HG02763 (cell line): ENCODE data around the gene APRT.
"Not testable (repeated sequence)": the region's sequence is repeated elsewhere in the genome, so short reads cannot be mapped to it uniquely, and the experiment has no call there.

Source experiments
- ATAC-seq: cut with Tn5 transposase; IDR thresholded peaks from one replicate; pipeline ENCODE4 v1.9.1; 2021; ENCODE audit warnings: mild to moderate bottlenecking, moderate library complexity; ENCODE audit not compliant: unreplicated experiment

APRT gene

DNA sequence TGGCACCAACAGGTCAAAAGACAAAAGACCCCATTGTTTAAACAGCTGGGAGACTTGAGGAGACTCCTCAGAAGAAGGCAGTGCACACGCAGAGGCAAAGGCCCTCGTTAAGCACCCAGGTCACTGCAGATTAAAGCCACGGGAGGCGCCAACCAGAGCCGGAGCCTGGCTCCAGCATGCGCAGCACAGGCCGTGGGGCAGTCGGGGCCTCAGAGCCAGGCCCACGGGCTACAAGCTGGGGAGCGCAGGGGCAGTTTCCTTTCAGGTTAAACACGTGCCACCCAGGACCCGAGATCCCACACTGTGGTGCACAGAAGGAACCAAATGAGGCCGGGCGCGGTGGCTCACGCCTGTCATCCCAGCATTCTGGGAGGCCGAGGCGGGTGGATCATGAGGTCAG lies 35.9 kb downstream of the APRT start:
- ATAC-seq = no peak

DNA sequence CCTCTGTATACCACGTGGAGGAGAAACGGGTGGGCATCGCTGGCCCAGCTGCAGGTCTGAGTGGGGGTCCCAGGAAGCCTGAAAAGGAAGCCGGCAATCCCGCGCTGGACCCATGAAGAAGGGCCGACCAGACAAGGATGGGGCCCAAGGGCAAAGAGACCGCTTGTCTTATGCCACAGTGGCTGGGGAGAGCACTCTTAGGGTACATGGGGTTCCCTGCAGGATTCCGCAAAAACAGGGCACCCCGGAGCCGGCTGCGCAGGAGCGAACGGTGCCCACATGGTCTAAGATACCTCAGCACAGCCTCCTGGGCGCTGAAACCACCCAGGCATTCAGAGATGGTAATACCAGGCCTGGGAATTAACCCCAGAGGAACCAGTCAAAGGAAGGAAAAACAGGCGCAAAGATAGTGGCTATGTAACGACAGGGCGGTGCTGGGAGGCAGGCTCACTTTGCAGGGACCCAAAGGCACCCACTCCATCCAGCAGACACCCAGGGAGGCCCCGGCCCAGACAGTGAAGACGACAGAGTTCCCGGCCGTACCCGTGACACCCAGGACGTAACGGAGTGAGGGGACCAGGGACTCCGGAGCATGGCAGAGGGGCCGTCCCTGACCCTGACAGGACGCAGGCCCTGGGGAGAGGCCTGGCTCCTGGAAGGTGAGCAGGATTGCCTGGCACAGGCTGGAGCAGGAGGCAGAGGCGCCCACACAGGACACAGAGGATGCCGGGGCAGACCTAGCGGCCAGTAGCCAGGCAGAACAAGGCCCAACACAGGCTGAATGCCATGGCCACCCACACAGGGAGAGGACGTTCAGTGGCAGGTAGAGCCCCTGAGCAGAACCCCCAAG lies 37.0 kb downstream of the APRT start:
- ATAC-seq = no peak

DNA sequence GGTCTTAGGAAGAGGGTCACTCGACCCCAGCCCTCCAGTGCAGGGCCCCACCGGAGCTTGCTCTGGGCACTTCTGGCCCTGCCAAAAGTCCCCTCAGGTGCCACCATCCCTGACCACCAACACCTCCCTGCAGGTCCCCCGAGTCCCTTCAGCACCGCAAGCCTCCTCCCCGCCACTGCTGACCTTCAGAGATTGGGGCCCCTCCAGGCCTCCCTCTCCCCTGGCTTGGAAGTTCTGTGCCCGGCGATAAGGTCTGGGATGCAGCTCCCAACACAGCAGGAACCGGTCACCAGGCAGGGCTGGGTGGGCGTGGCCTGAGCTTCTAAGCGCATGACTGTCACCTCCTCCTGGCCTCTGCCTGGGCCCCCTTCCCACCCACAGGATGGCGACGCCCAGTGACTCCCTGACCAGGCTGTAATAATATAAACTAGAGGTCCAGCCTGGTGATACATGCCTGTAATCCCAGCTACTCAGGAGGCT lies 37.9 kb downstream of the APRT start:
- no peak for ATAC-seq

DNA sequence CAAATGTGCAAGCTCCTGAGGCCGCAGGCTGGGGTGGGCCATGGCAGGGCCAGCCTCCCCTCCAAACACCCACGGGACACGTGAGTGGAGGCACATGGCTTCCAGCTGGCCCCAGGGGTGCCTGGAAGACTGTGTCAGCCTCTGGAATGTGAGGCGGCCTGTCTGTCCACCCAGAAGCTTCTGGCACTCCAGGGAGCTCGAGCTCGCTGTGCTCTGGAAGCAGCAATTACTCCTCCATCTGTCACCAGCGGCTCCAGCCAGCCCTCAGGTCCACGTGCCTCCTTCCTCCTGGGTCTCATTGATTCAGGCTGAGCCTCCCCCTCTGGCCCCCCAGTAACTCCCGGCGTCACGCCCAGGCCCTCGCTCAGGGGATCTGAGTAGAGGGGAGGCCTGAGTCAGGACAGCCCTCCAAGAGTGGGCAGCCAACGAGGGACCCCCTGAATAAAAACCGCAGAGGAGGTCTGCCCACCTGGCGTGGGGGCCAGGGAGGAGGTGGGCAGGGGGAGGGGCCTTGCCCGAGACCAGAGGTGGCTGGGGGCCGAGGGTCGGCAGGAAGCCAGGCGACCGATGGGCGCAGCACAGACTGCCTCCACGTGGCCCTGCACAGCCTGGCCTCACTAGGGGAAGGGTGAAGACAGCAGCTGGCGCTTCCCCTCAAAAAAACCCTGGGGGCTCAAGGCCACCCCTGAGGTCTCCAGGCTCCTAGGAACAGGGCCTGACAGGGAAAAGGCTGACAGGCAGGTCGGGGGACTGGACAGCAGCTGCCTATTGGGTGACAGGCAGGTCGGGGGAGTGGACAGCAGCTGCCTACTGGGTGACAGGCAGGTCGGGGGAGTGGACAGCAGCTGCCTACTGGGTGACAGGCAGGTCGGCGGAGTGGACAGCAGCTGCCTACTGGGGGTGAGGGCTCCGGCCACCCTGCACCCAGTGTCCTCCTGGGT lies 38.6 kb downstream of the APRT start:
- ATAC-seq = no peak

DNA sequence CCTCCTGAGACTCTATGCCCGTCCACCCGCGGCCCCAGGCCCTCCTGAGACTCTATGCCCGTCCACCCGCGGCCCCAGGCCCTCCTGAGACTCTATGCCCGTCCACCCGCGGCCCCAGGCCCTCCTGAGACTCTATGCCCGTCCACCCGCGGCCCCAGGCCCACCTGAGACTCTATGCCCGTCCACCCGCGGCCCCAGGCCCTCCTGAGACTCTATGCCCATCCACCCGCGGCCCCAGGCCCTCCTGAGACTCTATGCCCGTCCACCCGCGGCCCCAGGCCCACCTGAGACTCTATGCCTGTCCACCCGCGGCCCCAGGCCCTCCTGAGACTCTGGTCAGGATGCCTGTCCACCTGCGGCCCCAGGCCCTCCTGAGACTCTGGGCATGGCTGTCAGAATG lies 39.9 kb downstream of the APRT start:
- not testable (repeated sequence) for ATAC-seq

DNA sequence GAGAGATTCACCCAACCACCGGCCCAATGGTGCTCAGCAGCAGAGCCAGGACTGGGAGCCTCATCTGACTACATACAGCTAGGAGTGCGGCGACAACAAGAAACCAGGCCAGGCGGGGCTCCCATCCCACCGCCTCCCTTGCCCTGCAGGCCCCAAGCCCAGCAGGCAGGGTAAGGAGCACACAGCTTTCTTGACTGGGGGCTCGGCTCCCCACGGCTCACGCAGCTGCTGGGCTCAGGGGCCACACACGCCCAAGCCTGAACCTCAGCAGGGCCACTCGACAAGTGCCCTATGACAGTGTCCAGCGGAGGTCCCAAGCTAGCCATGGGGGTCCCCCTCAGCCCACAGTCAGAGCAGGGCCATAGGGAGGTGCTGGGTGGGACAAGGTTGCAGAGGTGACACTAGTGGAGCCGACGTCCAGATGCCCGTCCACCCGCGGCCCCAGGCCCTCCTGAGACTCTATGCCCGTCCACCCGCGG lies 40.4 kb downstream of the APRT start:
- ATAC-seq = no peak

DNA sequence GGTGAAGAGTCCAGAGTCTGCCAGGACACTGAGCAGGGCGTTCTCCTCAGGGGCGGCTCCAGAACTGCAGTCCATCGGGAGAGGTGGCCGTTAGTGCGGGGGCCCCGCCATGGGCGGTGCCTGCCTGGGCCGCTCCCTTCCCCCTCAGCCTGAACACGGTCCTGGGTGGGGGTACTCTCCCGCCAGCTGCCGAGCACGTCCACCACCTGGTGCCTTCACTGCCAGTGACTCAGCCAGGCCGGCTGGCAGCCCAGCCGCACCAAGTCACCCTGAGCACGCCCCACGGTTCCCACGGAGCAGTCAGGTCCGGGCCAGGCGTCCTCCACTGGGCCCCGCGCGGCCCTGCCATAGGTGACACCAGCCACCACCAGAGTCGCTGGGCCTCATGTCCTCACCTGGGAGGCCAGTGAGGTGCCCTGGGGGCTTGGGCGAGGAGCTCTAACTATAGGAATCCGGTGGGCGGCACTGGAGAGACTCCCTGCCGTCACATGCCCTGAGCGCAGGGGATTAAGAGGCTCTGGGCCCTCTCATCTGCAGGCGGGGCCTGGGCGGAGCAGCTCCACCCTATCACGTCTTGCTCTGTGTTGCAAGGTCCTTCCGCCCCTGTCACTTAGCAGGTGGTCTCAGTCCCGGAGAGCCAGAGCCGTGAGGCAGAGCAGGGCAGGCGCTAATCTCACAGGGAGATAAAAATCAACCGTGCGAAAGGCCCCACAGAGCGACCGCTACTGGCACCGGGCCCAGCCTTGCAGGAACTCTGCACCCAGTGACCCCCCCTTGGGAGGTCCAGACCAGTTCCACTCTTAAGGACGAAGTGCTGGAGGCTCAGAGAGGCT lies 41.1 kb downstream of the APRT start:
- no peak for ATAC-seq

DNA sequence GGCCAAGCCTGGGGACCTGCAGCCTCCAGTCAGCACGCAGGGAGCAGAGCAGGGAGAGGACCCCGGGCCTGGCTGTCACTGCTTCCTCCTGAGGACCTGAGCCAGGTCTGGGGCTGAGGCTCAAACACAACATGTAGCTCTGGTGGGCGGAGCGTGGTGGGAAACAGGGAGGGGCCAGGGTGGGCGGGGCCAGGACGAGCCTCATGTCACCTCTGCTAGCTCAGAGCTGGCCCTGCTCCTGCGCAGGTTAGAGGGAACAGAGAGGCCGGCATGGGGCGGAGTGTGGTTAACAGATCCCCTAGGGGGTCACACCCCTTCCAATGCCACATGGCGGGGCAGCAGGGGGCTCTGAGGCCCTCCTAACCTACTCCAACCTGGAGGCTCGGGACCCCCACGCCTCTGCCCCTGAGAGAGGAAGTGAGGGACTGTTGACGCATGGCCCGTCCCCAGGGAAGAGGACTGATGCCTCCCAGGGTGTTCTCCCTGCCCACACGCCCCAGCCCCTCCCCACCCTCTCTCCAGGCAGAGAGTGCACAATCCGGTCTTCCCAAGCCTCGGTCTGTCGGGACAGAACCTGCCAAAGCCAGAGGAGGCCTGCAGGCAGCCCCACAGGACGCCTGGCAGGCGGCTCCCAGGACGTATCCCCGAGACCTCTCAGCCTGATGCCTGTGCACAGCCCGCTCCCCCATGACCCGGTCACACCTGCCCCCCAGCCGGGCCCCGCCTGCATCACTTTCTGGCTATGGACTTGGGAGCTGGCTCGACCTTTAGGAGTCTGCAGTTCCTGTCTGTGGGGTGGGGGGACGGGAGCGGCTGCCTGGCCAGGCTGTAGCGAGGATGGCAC lies 41.9 kb downstream of the APRT start:
- ATAC-seq = no peak

DNA sequence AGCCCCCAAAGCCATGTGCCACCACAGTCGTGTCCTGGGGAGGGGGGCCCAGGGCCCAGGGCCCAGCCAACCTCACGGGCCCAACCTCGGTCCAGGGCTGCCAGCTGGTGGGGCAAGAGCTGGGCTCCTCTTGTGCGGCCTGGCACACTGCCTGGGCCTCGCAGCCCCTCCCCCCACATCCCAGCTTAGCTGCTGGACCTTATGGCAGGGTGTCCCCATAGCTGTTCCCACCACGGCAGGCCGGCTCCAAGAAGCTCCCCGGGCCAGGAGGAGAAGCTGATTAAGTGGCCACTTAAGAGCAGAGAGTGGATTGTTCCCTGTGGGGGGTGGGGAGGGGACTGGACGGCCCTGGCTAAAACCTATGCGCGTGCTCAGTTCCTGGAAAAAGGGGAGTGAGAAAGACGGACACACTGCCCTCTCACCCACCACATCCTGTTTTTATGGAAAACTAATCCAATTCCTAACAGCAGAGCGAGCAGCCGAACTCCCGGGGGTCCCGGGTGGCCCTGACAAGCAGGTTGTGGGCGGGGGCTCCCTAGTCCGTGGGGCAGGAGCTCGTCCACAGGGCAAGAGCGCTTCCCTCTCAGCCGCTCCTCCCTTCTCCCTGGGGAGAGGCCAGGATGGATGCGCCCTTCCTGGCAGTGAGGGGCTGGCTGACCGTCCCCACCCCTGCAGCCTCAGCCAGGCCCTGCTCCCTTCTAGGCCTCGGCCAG lies 43.5 kb downstream of the APRT start:
- no peak for ATAC-seq

DNA sequence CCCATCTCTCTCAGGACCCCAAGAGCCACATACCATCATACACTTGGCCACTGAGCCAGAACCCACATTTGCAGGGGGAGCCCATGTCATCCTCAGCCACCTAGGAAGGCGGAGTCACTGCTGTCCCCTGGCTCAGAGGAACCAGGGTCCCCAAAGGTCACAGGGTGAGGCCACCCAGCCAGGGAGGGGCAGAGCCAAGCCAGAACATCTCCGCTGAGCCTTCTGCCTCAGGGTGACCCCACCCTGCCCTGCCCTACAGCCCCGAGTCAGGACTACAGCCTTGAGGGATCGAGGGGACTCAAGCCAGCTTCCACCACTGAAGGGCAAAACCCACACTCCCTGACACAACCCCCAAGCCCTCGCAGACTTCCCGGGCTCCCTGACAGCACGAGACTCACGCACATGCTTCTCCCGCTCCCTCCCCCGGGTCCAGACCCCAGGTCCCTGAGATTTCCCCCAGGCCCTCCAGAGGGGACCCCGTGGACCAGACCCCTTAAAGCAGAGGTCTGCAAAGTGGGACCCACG lies 44.1 kb downstream of the APRT start:
- no peak for ATAC-seq

DNA sequence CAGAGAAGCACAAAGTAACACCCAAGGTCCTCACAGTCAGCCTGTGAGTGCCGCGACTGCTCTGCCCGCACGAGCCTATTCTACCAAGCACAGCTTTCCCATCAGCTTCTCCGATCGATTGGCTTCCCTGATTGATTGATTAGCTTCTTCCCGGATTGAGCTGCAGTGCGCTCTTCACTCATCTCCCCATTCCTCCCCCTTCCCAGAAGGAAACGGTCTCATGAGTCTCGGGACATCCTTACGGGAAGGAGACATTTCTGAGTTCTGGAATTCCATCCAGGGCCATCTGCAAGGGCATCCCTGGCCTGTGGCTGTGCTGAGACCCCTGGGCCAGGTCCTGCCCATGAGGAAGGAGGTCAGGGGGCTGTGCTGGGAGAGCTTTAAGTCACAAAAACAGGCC lies 44.8 kb downstream of the APRT start:
- ATAC-seq = no peak

DNA sequence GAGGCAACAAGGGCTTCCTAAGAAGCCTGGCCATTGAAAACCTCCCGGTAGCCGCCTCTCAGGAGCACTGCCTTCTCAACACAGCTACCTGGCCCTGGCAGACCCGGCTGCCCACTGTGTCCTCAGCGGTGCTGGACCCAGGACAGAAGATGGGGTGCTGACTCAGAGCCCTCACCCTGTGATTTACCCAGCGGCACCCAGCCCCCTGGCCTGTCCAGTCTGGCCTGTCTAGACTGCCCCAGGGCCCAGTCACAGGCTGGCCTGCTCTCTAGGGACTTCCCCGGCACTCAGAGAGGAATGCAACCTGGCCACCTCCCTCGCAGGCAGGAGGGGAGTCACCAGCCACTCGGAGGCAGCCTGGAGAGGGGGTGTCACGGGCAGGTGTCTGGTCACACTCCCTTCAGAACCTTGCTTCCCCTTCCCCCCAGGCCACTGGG lies 46.8 kb downstream of the APRT start:
- no peak for ATAC-seq

DNA sequence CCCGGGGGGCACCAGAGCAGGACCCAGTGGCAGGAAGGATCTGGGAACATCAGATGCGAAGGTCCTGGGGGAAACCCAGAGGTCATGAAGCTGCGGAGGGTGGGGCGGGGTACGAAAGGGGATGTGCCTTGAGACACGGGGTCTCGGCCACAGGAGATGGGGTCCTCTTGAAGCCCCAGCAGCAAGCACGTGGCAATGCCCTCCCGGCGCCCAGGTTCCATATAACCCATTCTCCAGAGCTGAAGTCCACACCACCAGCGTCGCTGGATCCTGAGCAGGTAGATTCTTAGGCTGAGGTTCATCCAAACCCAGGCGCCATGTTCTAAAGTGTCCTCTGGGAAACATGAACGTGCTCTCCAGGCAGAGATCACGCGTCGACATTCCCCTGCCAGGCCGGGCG lies 47.6 kb downstream of the APRT start:
- no peak for ATAC-seq

DNA sequence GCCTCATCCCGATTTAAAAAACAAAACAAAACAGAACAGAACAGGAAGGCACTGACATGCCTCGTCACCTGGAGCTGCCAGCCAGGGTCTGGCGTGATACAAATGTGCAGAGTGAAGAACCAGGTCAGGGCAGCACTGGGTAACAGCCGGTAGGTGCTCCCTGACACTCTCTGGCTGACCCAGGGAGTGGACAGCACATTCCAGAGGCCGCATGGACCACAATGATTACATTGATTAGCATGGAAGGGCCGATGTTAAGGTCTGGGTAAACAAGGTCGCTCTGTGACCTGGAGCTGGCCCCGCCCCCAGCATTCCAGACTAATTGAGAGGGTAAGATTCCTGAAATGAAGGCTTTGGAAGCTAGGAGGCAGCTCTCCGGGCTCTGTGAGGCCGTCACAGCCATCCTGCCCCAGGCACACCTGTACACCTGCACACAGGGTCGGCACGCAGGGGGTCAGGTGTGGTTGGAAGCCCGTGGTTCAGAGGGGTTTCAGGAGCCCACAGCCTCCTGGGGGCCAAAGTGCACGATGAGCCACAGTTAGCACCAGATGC lies 48.1 kb downstream of the APRT start:
- no peak for ATAC-seq

DNA sequence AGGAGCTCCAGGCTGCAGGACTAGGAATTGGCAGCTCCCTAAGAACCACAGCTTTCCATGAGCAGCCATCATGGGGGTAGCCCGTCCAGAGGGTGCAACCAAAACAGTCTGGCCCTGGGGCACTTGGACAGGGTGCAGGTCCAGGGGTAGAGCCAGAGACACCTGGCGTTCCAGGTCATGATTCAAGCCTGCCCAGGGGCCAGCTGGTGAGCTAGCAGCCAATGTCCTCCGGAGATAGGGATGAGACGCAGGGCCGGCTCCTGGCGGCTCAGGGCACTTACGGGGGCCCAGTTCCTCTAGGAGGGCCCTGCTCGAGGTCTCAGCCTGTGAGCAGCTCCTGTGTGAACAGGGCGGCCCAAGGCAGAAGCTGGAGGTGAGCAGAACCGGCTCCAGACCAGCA lies 48.8 kb downstream of the APRT start:
- no peak for ATAC-seq

DNA sequence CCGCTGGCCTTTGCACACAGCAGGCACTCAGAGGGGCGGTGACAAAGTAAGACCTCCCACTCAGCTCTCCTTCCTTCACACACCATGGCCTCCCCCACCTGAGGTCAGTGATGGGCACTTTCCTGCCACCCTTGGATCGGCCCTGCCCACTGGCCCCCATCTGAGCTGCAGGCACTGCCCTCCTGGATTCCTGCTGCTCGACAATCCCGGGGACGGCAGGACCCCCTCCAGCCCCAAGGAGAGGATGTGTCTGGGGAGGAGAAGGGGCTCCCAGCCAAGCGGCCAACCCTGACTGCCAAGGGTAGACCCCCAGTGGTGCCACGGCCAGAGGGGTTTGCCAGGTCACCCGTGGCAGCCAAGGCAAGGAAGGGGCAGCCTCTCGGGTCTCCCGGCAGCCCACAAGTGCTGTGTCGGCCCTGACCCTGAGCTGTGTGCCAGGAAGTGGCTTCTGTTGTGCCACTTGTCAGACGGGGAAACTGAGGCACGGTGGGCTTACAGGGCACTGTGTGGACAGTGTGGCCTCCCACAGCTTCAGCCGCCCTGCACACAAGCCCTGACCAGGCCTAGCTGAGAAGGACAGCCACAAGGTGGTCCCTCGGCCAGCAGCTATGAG lies 49.4 kb downstream of the APRT start:
- no peak for ATAC-seq

DNA sequence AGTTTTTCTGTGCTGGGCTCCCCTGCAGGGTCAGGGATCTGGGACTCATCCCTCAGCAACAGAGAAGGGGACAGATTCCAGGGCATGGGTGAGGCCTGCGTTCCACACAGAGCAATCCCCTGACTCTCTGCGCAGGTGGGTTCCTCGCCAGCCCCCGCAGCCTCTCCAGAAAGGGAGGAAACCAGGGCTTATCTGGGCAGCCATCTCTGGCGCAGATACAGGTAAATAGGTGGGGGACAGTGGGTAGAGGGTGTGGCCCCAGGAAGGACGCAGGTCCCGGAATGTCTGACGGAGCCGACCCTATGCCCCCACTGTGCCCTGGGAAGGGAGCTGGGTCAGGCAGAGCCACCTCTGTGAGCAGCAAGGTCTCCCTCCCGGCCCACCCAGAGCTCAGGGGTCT lies 49.9 kb downstream of the APRT start:
- ATAC-seq = no peak

DNA sequence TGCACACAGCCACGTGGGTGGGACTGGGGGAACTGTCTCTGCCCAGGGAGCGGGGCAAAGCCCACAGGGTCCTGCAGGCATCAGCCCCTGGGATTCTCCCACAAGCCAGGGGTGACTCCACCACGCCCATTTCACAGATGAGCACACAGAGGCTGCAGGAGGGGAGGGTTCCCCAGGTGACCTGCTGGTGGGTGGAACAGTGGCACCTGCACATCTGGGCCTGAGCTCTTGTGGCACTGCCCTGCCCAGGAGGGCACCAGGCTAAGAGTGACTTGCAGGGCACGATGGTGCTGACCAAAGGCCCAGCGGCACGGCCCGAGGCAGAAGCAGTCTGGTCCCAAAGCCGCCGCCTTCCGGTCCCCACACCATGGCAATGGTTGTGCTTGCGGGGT lies 50.6 kb downstream of the APRT start:
- no peak for ATAC-seq
